Measurements from ENCODE around the gene CYP19A1.

The CYP19A1 gene

GRCh38 chr15:51325167-51325566 lies 13.2 kb downstream of the CYP19A1 start:
- DNase-seq (ENCODE audit: low spot score): no peak

- DNase-seq (ENCODE audit: low spot score): no peak
These were observed 14.6 kb downstream of the CYP19A1 start for GRCh38 chr15:51323749-51324148.

- no peak for DNase-seq (ENCODE audit: low spot score)
These were observed 15.6 kb downstream of the CYP19A1 start for GRCh38 chr15:51322621-51323296.

- no peak for DNase-seq (ENCODE audit: low spot score)
These were observed 17.1 kb downstream of the CYP19A1 start for GRCh38 chr15:51321316-51321715.

- DNase-seq (ENCODE audit: low spot score): no peak
These were observed 17.6 kb downstream of the CYP19A1 start for GRCh38 chr15:51320843-51321242.

- DNase-seq (ENCODE audit: low spot score): no peak
These were observed 18.9 kb downstream of the CYP19A1 start for GRCh38 chr15:51319539-51319938.

GRCh38 chr15:51318382-51319150 lies 19.8 kb downstream of the CYP19A1 start:
- no peak for DNase-seq (ENCODE audit: low spot score)

GRCh38 chr15:51316636-51317035 lies 21.8 kb downstream of the CYP19A1 start:
- DNase-seq (ENCODE audit: low spot score): no peak

- no peak for DNase-seq (ENCODE audit: low spot score)
These were observed 22.7 kb downstream of the CYP19A1 start for GRCh38 chr15:51315726-51316125.

- no peak for DNase-seq (ENCODE audit: low spot score)
These were observed 23.7 kb downstream of the CYP19A1 start for GRCh38 chr15:51314391-51315337.

- no peak for DNase-seq (ENCODE audit: low spot score)
These were observed 24.6 kb downstream of the CYP19A1 start for GRCh38 chr15:51313644-51314280.

- DNase-seq (ENCODE audit: low spot score): no peak
These were observed 25.4 kb downstream of the CYP19A1 start for GRCh38 chr15:51313074-51313393.

GRCh38 chr15:51312166-51313073 lies 26.0 kb downstream of the CYP19A1 start:
- no peak for DNase-seq (ENCODE audit: low spot score)

GRCh38 chr15:51311510-51311909 lies 26.9 kb downstream of the CYP19A1 start:
- DNase-seq (ENCODE audit: low spot score): no peak

GRCh38 chr15:51310064-51310463 lies 28.3 kb downstream of the CYP19A1 start:
- DNase-seq (ENCODE audit: low spot score): no peak

- DNase-seq (ENCODE audit: low spot score): no peak
These were observed 30.6 kb downstream of the CYP19A1 start for GRCh38 chr15:51307811-51308210.

- peak; percentile 11 for DNase-seq (ENCODE audit: low spot score)
These were observed 31.1 kb downstream of the CYP19A1 start for GRCh38 chr15:51307325-51307724.

- no peak for DNase-seq (ENCODE audit: low spot score)
These were observed 34.9 kb downstream of the CYP19A1 start for GRCh38 chr15:51303462-51303980.

- no peak for DNase-seq (ENCODE audit: low spot score)
These were observed 35.9 kb downstream of the CYP19A1 start for GRCh38 chr15:51302480-51302879.

- DNase-seq (ENCODE audit: low spot score): no peak
These were observed 39.0 kb downstream of the CYP19A1 start for GRCh38 chr15:51299187-51300015.
